Mucosa of stomach (tissue), 1 donor: ENCODE data around the gene COL8A1.

ENCODE experiments used
- H3K27me3 ChIP-seq: one replicate; pipeline ENCODE4 v1.7.0; 2013; ENCODE audit warnings: mild to moderate bottlenecking, low read length; ENCODE audit not compliant: control insufficient read depth, insufficient read depth
- H3K36me3 ChIP-seq: one replicate; pipeline ENCODE4 v1.7.0; 2013; ENCODE audit warnings: low read length; ENCODE audit not compliant: control insufficient read depth, insufficient read depth
- H3K4me1 ChIP-seq: one replicate; pipeline ENCODE4 v1.7.0; 2013; ENCODE audit warnings: mild to moderate bottlenecking, low read length; ENCODE audit not compliant: control insufficient read depth, insufficient read depth
- H3K4me3 ChIP-seq: one replicate; pipeline ENCODE4 v1.7.0; 2013; ENCODE audit warnings: low read length
- H3K9ac ChIP-seq: one replicate; pipeline ENCODE4 v1.7.0; 2013; ENCODE audit warnings: mild to moderate bottlenecking, low read length, moderate library complexity
- H3K9me3 ChIP-seq: one replicate; pipeline ENCODE4 v1.7.0; 2013; ENCODE audit warnings: mild to moderate bottlenecking, low read length, moderate library complexity; ENCODE audit not compliant: control insufficient read depth
- donor health status: Pancreatic carcinoma.

The COL8A1 gene

GRCh38 chr3:99846477-99847160 lies 208.2 kb downstream of the COL8A1 start:
- no peaks in the 10 kb centered on the region for H3K9me3 ChIP-seq
- H3K4me3 ChIP-seq: no peak overlapping the region
- H3K4me1 ChIP-seq: peaks cover 10% of the 10 kb centered on the region
- no peak overlapping the region for H3K9ac ChIP-seq
- no peaks in the 10 kb centered on the region for H3K27me3 ChIP-seq
- peaks cover 3% of the 10 kb centered on the region for H3K36me3 ChIP-seq

GRCh38 chr3:99848433-99848832 lies 210.0 kb downstream of the COL8A1 start:
- Histone ChIP-seq H3K9me3 (no peaks in the 10 kb centered on the region), H3K9ac (no peak overlapping the region), H3K36me3 (peaks cover 3% of the 10 kb centered on the region), H3K4me3 (no peak overlapping the region), H3K4me1 (peaks cover 10% of the 10 kb centered on the region), H3K27me3 (no peaks in the 10 kb centered on the region)
